Muscle of leg (tissue), 11 donors: ENCODE data around the gene GGT5. TPM values are rescaled to one million over a fixed set of nuclear protein-coding genes. Genes with fewer than 3 reads are reported as not detected.
A peak's percentile ranks its signal among the peaks of the same experiment; 100 is the strongest.

ENCODE experiments used
- DNase-seq: peaks from one replicate; pipeline ENCODE4 v3.0.0; 2013
- H3K27ac ChIP-seq: one replicate; pipeline ENCODE4 v1.5.1; 2013; ENCODE audit warnings: mild to moderate bottlenecking, low read length, control low read depth
- H3K27me3 ChIP-seq: one replicate; pipeline ENCODE4 v1.6.1; 2013; ENCODE audit warnings: low read length; ENCODE audit not compliant: control insufficient read depth, insufficient read depth
- H3K36me3 ChIP-seq: one replicate; pipeline ENCODE4 v1.6.1; 2013; ENCODE audit warnings: low read length; ENCODE audit not compliant: control insufficient read depth, insufficient read depth
- H3K4me1 ChIP-seq: one replicate; pipeline ENCODE4 v1.6.1; 2013; ENCODE audit warnings: low read length; ENCODE audit not compliant: control insufficient read depth, insufficient read depth
- H3K4me3 ChIP-seq: one replicate; pipeline ENCODE4 v1.5.1; 2013; ENCODE audit warnings: low read length, control low read depth
- H3K9me3 ChIP-seq: replicated peaks from 2 replicates; pipeline ENCODE4 v1.6.1; 2013; ENCODE audit warnings: low read depth, low read length; ENCODE audit not compliant: control insufficient read depth
- WGBS: methylation state at CpG from one replicate; pipeline ENCODE4 v1.1.5; 2013; ENCODE audit warnings: missing lambda C conversion rate; ENCODE audit not compliant: insufficient coverage; 5-methylcytosine and 5-hydroxymethylcytosine counted together
- polyA plus RNA-seq, 8 donors: library from polyadenylated mRNA; unstranded; fragments of 120-200 nt; gene quantifications; one replicate each; pipeline versions ENCODE4 v1.2.1 to v1.2.3, GENCODE V29; 2013; ENCODE audit warnings: inconsistent platforms in 1 of 8, low replicate concordance in 1 of 8; ENCODE audit not compliant: insufficient read length in 8 of 8, insufficient read depth in 1 of 8
- total RNA-seq: library from RNA; stranded (reverse); fragments of 120-200 nt; gene quantifications from one replicate; pipeline ENCODE4 v1.2.4, GENCODE V29; 2013

Gene GGT5
- total and polyA plus RNA-seq, 9 donors: 3.4 to 14.9 (median 12.5) TPM

- H3K27ac ChIP-seq: no peak overlapping the region
These were observed 54.2 kb downstream of the GGT5 start for GRCh38 chr22:24190596-24191208.

GRCh38 chr22:24190159-24190540 lies 54.7 kb downstream of the GGT5 start:
- WGBS: 82% methylated on average over 10 of the region's 14 CpGs
- Histone ChIP-seq H3K4me3 (no peak overlapping the region), H3K9me3 (no peaks in the 10 kb centered on the region), H3K36me3 (no peaks in the 10 kb centered on the region), H3K27ac (no peak overlapping the region), H3K4me1 (peaks cover 7% of the 10 kb centered on the region), H3K27me3 (peaks cover 3% of the 10 kb centered on the region)
- no peak for DNase-seq

More at GRCh38 chr22:24190596-24191208, 54.2 kb downstream of the GGT5 start:
- H3K36me3 ChIP-seq: no peaks in the 10 kb centered on the region
- peaks cover 3% of the 10 kb centered on the region for H3K27me3 ChIP-seq
- no peak for DNase-seq
- H3K9me3 ChIP-seq: no peaks in the 10 kb centered on the region
- peaks cover 7% of the 10 kb centered on the region for H3K4me1 ChIP-seq
- no peak overlapping the region for H3K4me3 ChIP-seq
- 84% methylated on average over 7 of the region's 8 CpGs for WGBS

DNA sequence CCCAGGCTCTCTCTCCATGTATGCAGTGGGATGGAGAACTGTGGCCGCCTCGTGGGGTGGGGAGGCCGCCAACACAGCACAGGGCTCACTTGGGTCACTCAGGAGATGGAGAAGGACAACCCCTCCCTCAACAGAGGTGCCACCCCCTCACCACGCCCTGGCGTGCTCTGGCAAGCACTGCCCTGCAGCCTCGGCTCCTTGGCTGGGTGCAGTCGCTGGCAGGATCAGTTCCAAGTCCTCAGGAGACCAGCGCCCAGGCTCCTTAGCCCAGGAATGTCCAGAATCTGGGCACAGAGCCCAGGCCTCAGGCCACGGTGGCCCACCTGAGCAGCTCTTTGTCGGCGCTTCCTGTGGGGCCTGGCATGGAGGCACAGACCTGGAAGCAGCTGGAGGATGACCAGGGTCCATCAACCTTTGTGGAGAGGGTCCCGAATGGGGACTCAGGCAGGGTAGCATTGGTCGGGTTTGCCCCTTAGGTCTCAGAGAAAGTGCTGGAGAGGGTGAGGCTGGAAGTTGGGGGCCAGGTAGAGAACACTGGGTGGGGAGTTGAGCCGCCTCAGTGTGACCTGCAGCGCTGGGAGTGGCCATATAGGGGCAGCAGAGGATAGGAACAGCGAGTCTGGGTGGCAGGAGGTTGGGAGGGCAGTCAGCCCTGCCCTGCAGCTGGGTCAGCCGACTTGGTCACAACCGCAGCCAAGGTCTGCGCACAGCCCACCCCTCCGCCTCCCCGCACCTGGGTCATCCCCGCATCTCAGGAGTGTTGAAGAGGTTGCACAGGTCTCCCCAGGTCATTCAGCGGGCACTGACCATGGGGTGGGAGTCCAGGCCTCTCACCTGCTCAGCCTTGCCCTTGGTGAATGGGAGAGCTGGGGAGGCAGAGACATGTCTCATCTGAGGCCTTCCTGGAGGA lies 55.4 kb downstream of the GGT5 start:
- Histone ChIP-seq H3K36me3 (no peaks in the 10 kb centered on the region), H3K9me3 (no peaks in the 10 kb centered on the region), H3K27me3 (peaks cover 3% of the 10 kb centered on the region), H3K27ac (no peak overlapping the region), H3K4me1 (peaks cover 7% of the 10 kb centered on the region), H3K4me3 (no peak overlapping the region)
- WGBS: 49% methylated on average over 15 of the region's 23 CpGs
- peak; percentile 63 for DNase-seq

DNA sequence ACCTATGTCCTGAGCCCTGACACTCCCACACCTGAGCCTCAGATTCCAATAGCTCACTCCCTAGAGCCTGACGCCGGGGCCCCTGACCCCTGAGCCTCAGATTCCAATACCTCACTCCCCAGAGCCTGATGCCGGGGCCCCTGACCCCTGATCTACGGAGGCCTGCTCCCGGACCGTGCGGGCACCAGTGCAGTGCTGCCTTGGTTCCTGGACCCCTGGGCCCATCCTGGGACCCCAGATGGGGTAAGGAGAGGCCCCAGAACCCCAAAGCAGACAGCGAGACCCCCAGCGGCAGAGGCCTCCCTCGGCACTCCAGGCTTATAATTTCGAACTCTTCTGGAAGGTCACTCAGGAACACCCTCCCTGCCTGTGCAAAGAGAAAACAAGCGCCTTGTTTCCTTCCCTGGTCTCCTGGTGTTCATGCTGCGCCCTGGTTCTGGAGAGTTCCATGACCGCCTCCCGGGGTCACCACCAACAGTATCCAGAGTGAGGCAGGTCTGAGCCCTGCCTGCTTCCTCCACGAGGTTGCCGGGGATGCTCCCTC lies 56.1 kb downstream of the GGT5 start:
- WGBS: 70% methylated on average over 15 of the region's 17 CpGs
- no peaks in the 10 kb centered on the region for H3K36me3 ChIP-seq
- no peaks in the 10 kb centered on the region for H3K9me3 ChIP-seq
- peaks cover 7% of the 10 kb centered on the region for H3K4me1 ChIP-seq
- H3K4me3 ChIP-seq: no peak overlapping the region
- H3K27me3 ChIP-seq: peaks cover 3% of the 10 kb centered on the region
- no peak overlapping the region for H3K27ac ChIP-seq
- DNase-seq: peak; percentile 2

DNA sequence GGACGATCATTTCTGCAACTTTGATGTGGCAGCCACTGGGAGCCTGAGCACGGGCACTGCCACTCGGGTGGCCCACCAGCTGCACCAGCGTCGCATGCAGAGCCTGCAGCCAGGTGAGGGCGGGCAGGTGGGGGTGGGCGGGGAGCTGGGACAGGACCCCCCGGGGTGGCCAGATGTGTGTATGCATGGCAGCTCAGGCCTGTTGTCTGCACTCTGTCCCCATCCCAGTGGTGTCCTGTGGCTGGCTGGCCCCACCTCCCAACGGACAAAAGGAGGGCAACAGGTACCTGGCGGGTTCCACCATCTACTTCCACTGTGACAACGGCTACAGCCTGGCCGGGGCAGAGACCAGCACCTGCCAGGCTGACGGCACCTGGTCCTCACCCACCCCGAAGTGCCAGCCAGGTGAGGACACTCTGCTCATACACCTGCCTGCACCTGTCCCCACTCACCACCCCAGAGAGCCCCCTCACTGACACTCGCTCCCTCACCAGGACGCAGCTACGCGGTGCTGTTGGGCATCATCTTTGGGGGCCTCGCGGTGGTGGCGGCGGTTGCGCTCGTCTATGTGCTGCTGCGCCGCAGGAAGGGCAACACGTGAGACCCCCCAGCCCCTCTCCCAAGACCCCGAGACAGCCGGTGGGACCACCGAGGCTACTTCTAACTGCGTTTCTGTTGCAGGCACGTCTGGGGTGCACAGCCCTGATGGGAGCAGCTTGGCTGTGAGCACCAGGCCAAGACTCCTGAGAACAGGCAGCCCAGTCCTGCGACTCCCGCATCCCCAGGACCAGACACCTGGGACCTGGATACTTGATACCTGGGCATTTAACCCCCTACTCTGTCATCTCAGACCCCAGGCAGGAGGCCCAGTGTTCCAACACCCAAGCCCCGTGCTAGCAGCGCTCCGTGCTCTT lies 56.9 kb downstream of the GGT5 start:
- no peaks in the 10 kb centered on the region for H3K9me3 ChIP-seq
- H3K36me3 ChIP-seq: no peaks in the 10 kb centered on the region
- no peak for DNase-seq
- peaks cover 3% of the 10 kb centered on the region for H3K27me3 ChIP-seq
- H3K27ac ChIP-seq: no peak overlapping the region
- H3K4me1 ChIP-seq: peaks cover 7% of the 10 kb centered on the region
- WGBS: 84% methylated on average over 33 of the region's 37 CpGs
- no peak overlapping the region for H3K4me3 ChIP-seq

GRCh38 chr22:24186892-24187670 lies 57.8 kb downstream of the GGT5 start:
- peaks cover 3% of the 10 kb centered on the region for H3K27me3 ChIP-seq
- no peak overlapping the region for H3K4me3 ChIP-seq
- no peak for DNase-seq
- peaks cover 13% of the 10 kb centered on the region for H3K4me1 ChIP-seq
- no peaks in the 10 kb centered on the region for H3K9me3 ChIP-seq
- H3K36me3 ChIP-seq: no peaks in the 10 kb centered on the region
- WGBS: 86% methylated on average over 22 of the region's 34 CpGs
- no peak overlapping the region for H3K27ac ChIP-seq

- Histone ChIP-seq H3K27me3 (peaks cover 3% of the 10 kb centered on the region), H3K4me1 (peaks cover 20% of the 10 kb centered on the region), H3K36me3 (no peaks in the 10 kb centered on the region), H3K4me3 (no peak overlapping the region), H3K27ac (no peak overlapping the region), H3K9me3 (no peaks in the 10 kb centered on the region)
- no peak for DNase-seq
- 84% methylated on average over 15 of the region's 15 CpGs for WGBS
These were observed 58.5 kb downstream of the GGT5 start for GRCh38 chr22:24186352-24186740.

- Histone ChIP-seq H3K27me3 (peaks cover 3% of the 10 kb centered on the region), H3K27ac (no peak overlapping the region), H3K4me1 (peaks cover 20% of the 10 kb centered on the region), H3K4me3 (no peak overlapping the region), H3K9me3 (no peaks in the 10 kb centered on the region), H3K36me3 (no peaks in the 10 kb centered on the region)
- DNase-seq: no peak
- WGBS: 91% methylated on average over 50 of the region's 51 CpGs
These were observed 59.2 kb downstream of the GGT5 start for GRCh38 chr22:24185501-24186351.
